22Rv1 (cell line): Measurements from ENCODE around the gene TMEM51.

Source experiments
- H3K27ac ChIP-seq: fragments of 450-650 bp; 2 replicates; pipeline ENCODE4 v1.5.1; 2017
- CTCF ChIP-seq: fragments of 450-650 bp; IDR thresholded peaks from 2 replicates; pipeline ENCODE4 v1.5.1; 2017; ENCODE audit warnings: mild to moderate bottlenecking
- ZFX ChIP-seq: fragments of 450-650 bp; IDR thresholded peaks from 2 replicates; pipeline ENCODE4 v1.6.1; 2017; ENCODE audit warnings: antibody characterized with exemption, borderline replicate concordance

TMEM51 gene

GRCh38 chr1:15160626-15161025 is 7.1 kb downstream of the TMEM51 start:
- no peak overlapping the region for H3K27ac ChIP-seq
- TF ChIP-seq CTCF (no peak), ZFX (no peak)

GRCh38 chr1:15167386-15167785 is 13.8 kb downstream of the TMEM51 start:
- no peak overlapping the region for H3K27ac ChIP-seq
- TF ChIP-seq ZFX (no peak), CTCF (no peak)

- no peak overlapping the region for H3K27ac ChIP-seq
- no peak for TF ChIP-seq CTCF
- no peak for TF ChIP-seq ZFX
Observed at GRCh38 chr1:15168479-15168878, 14.9 kb downstream of the TMEM51 start.

- no peak for TF ChIP-seq CTCF
- TF ChIP-seq ZFX: no peak
- no peak overlapping the region for H3K27ac ChIP-seq
Observed at GRCh38 chr1:15170071-15170470, 16.5 kb downstream of the TMEM51 start.

GRCh38 chr1:15171271-15171908 is 17.8 kb downstream of the TMEM51 start:
- H3K27ac ChIP-seq: no peak overlapping the region

GRCh38 chr1:15172405-15173259 is 19.1 kb downstream of the TMEM51 start:
- no peak overlapping the region for H3K27ac ChIP-seq
- TF ChIP-seq ZFX: no peak
- TF ChIP-seq CTCF: no peak

More at GRCh38 chr1:15171271-15171908, 17.8 kb downstream of the TMEM51 start:
- TF ChIP-seq CTCF (no peak), ZFX (no peak)
